ENCODE measurements around the gene CHI3L1.
"Not testable (repeated sequence)": the region's sequence is repeated elsewhere in the genome, so short reads cannot be mapped to it uniquely, and the experiment has no call there.

CHI3L1 gene

GRCh38 chr1:203186446-203187303, at the start of gene CHI3L1:
CHI3L1 (minus strand) TSS chr1:203186704; CDS start chr1:203186623, 81 bp downstream.
- no peak within 1 kb of the TSS for H3K4me3 ChIP-seq (ENCODE audit: low read depth in 1 of 2, low read length in 2 of 2)
- peaks cover 0 to 3% of the 10 kb centered on the region in 2 donors for H3K27me3 ChIP-seq (ENCODE audit: control insufficient read depth in 1 of 2, insufficient read depth in 2 of 2, low read length in 2 of 2)
- no peaks in the 10 kb centered on the region for H3K9me3 ChIP-seq (ENCODE audit: control insufficient read depth in 1 of 2, low read length in 2 of 2)
- peaks cover 0 to 2% of the 10 kb centered on the region in 2 donors for H3K4me1 ChIP-seq (ENCODE audit: control insufficient read depth in 1 of 2, insufficient read depth in 2 of 2, low read length in 2 of 2)
- H3K36me3 ChIP-seq (ENCODE audit: control insufficient read depth in 1 of 2, insufficient read depth in 2 of 2, low read length in 2 of 2): no peaks in the 10 kb centered on the region
- H3K9ac ChIP-seq (ENCODE audit: low read depth in 1 of 2, low read length in 2 of 2): no peak within 1 kb of the TSS
- H3K27ac ChIP-seq (ENCODE audit: low read depth, low read length): no peak within 1 kb of the TSS

- H3K27ac ChIP-seq (ENCODE audit: low read depth, low read length); H3K4me1 ChIP-seq (ENCODE audit: control insufficient read depth in 1 of 2, insufficient read depth in 2 of 2, low read length in 2 of 2); H3K27me3 ChIP-seq (ENCODE audit: control insufficient read depth in 1 of 2, insufficient read depth in 2 of 2, low read length in 2 of 2); H3K9ac ChIP-seq (ENCODE audit: low read depth in 1 of 2, low read length in 2 of 2); H3K4me3 ChIP-seq (ENCODE audit: low read depth in 1 of 2, low read length in 2 of 2); H3K36me3 ChIP-seq (ENCODE audit: control insufficient read depth in 1 of 2, insufficient read depth in 2 of 2, low read length in 2 of 2): not testable (repeated sequence)
- H3K9me3 ChIP-seq (ENCODE audit: control insufficient read depth in 1 of 2, low read length in 2 of 2): peaks cover 11% of the 10 kb centered on the region in 2 donors
These were observed 48.4 kb upstream of the CHI3L1 start for GRCh38 chr1:203234901-203235300.

GRCh38 chr1:203229471-203230135, 43.1 kb upstream of the CHI3L1 start, which contains the start of gene CHIT1:
CHIT1 (minus strand) TSS chr1:203229673; CDS start chr1:203229636, 37 bp downstream.
- no peak within 1 kb of the TSS for H3K27ac ChIP-seq (ENCODE audit: low read depth, low read length)
- H3K4me3 ChIP-seq (ENCODE audit: low read depth in 1 of 2, low read length in 2 of 2): no peak within 1 kb of the TSS
- H3K9me3 ChIP-seq (ENCODE audit: control insufficient read depth in 1 of 2, low read length in 2 of 2): peaks cover 0 to under 1% of the 10 kb centered on the region in 2 donors
- H3K4me1 ChIP-seq (ENCODE audit: control insufficient read depth in 1 of 2, insufficient read depth in 2 of 2, low read length in 2 of 2): no peaks in the 10 kb centered on the region
- H3K27me3 ChIP-seq (ENCODE audit: control insufficient read depth in 1 of 2, insufficient read depth in 2 of 2, low read length in 2 of 2): peaks cover 2 to 3% of the 10 kb centered on the region in 2 donors
- H3K9ac ChIP-seq (ENCODE audit: low read depth in 1 of 2, low read length in 2 of 2): no peak within 1 kb of the TSS
- no peaks in the 10 kb centered on the region for H3K36me3 ChIP-seq (ENCODE audit: control insufficient read depth in 1 of 2, insufficient read depth in 2 of 2, low read length in 2 of 2)

GRCh38 chr1:203228670-203229069, 42.2 kb upstream of the CHI3L1 start:
- peaks cover 3% of the 10 kb centered on the region in 2 donors for H3K27me3 ChIP-seq (ENCODE audit: control insufficient read depth in 1 of 2, insufficient read depth in 2 of 2, low read length in 2 of 2)
- no peaks in the 10 kb centered on the region for H3K9me3 ChIP-seq (ENCODE audit: control insufficient read depth in 1 of 2, low read length in 2 of 2)
- no peaks in the 10 kb centered on the region for H3K4me1 ChIP-seq (ENCODE audit: control insufficient read depth in 1 of 2, insufficient read depth in 2 of 2, low read length in 2 of 2)
- no peak overlapping the region for H3K9ac ChIP-seq (ENCODE audit: low read depth in 1 of 2, low read length in 2 of 2)
- no peaks in the 10 kb centered on the region for H3K36me3 ChIP-seq (ENCODE audit: control insufficient read depth in 1 of 2, insufficient read depth in 2 of 2, low read length in 2 of 2)
- no peak overlapping the region for H3K4me3 ChIP-seq (ENCODE audit: low read depth in 1 of 2, low read length in 2 of 2)
- H3K27ac ChIP-seq (ENCODE audit: low read depth, low read length): no peak overlapping the region

- Histone ChIP-seq H3K4me1 (ENCODE audit: control insufficient read depth in 1 of 2, insufficient read depth in 2 of 2, low read length in 2 of 2) (no peaks in the 10 kb centered on the region), H3K9me3 (ENCODE audit: control insufficient read depth in 1 of 2, low read length in 2 of 2) (no peaks in the 10 kb centered on the region), H3K36me3 (ENCODE audit: control insufficient read depth in 1 of 2, insufficient read depth in 2 of 2, low read length in 2 of 2) (no peaks in the 10 kb centered on the region), H3K9ac (ENCODE audit: low read depth in 1 of 2, low read length in 2 of 2) (no peak overlapping the region), H3K27me3 (ENCODE audit: control insufficient read depth in 1 of 2, insufficient read depth in 2 of 2, low read length in 2 of 2) (peaks cover 3 to 10% of the 10 kb centered on the region in 2 donors), H3K4me3 (ENCODE audit: low read depth in 1 of 2, low read length in 2 of 2) (no peak overlapping the region), H3K27ac (ENCODE audit: low read depth, low read length) (no peak overlapping the region)
These were observed 41.0 kb upstream of the CHI3L1 start for GRCh38 chr1:203227371-203228083.

- Histone ChIP-seq H3K9ac (ENCODE audit: low read depth in 1 of 2, low read length in 2 of 2) (no peak overlapping the region), H3K4me3 (ENCODE audit: low read depth in 1 of 2, low read length in 2 of 2) (no peak overlapping the region), H3K36me3 (ENCODE audit: control insufficient read depth in 1 of 2, insufficient read depth in 2 of 2, low read length in 2 of 2) (no peaks in the 10 kb centered on the region), H3K9me3 (ENCODE audit: control insufficient read depth in 1 of 2, low read length in 2 of 2) (no peaks in the 10 kb centered on the region), H3K27me3 (ENCODE audit: control insufficient read depth in 1 of 2, insufficient read depth in 2 of 2, low read length in 2 of 2) (peaks cover 0 to 10% of the 10 kb centered on the region in 2 donors), H3K27ac (ENCODE audit: low read depth, low read length) (no peak overlapping the region), H3K4me1 (ENCODE audit: control insufficient read depth in 1 of 2, insufficient read depth in 2 of 2, low read length in 2 of 2) (no peaks in the 10 kb centered on the region)
These were observed 38.6 kb upstream of the CHI3L1 start for GRCh38 chr1:203225071-203225470.

GRCh38 chr1:203223012-203223775, 36.7 kb upstream of the CHI3L1 start:
- H3K9me3 ChIP-seq (ENCODE audit: control insufficient read depth in 1 of 2, low read length in 2 of 2): no peaks in the 10 kb centered on the region
- peaks cover 0 to 10% of the 10 kb centered on the region in 2 donors for H3K27me3 ChIP-seq (ENCODE audit: control insufficient read depth in 1 of 2, insufficient read depth in 2 of 2, low read length in 2 of 2)
- no peak overlapping the region for H3K27ac ChIP-seq (ENCODE audit: low read depth, low read length)
- no peak overlapping the region for H3K9ac ChIP-seq (ENCODE audit: low read depth in 1 of 2, low read length in 2 of 2)
- H3K36me3 ChIP-seq (ENCODE audit: control insufficient read depth in 1 of 2, insufficient read depth in 2 of 2, low read length in 2 of 2): no peaks in the 10 kb centered on the region
- no peaks in the 10 kb centered on the region for H3K4me1 ChIP-seq (ENCODE audit: control insufficient read depth in 1 of 2, insufficient read depth in 2 of 2, low read length in 2 of 2)
- H3K4me3 ChIP-seq (ENCODE audit: low read depth in 1 of 2, low read length in 2 of 2): no peak overlapping the region

GRCh38 chr1:203219934-203220333, 33.4 kb upstream of the CHI3L1 start:
- Histone ChIP-seq H3K4me1 (ENCODE audit: control insufficient read depth in 1 of 2, insufficient read depth in 2 of 2, low read length in 2 of 2) (peaks cover 0 to 4% of the 10 kb centered on the region in 2 donors), H3K9ac (ENCODE audit: low read depth in 1 of 2, low read length in 2 of 2) (no peak overlapping the region), H3K4me3 (ENCODE audit: low read depth in 1 of 2, low read length in 2 of 2) (no peak overlapping the region), H3K9me3 (ENCODE audit: control insufficient read depth in 1 of 2, low read length in 2 of 2) (no peaks in the 10 kb centered on the region), H3K27me3 (ENCODE audit: control insufficient read depth in 1 of 2, insufficient read depth in 2 of 2, low read length in 2 of 2) (peaks cover 7% of the 10 kb centered on the region in 2 donors), H3K27ac (ENCODE audit: low read depth, low read length) (no peak overlapping the region), H3K36me3 (ENCODE audit: control insufficient read depth in 1 of 2, insufficient read depth in 2 of 2, low read length in 2 of 2) (no peaks in the 10 kb centered on the region)

GRCh38 chr1:203219171-203219570, 32.7 kb upstream of the CHI3L1 start:
- Histone ChIP-seq H3K27me3 (ENCODE audit: control insufficient read depth in 1 of 2, insufficient read depth in 2 of 2, low read length in 2 of 2) (peaks cover 7% of the 10 kb centered on the region in 2 donors), H3K27ac (ENCODE audit: low read depth, low read length) (no peak overlapping the region), H3K9me3 (ENCODE audit: control insufficient read depth in 1 of 2, low read length in 2 of 2) (no peaks in the 10 kb centered on the region), H3K4me3 (ENCODE audit: low read depth in 1 of 2, low read length in 2 of 2) (no peak overlapping the region), H3K9ac (ENCODE audit: low read depth in 1 of 2, low read length in 2 of 2) (no peak overlapping the region), H3K36me3 (ENCODE audit: control insufficient read depth in 1 of 2, insufficient read depth in 2 of 2, low read length in 2 of 2) (no peaks in the 10 kb centered on the region), H3K4me1 (ENCODE audit: control insufficient read depth in 1 of 2, insufficient read depth in 2 of 2, low read length in 2 of 2) (peaks cover 0 to 4% of the 10 kb centered on the region in 2 donors)
